Measurements from ENCODE around the gene KLHL41. TPM values are rescaled to one million over a fixed set of nuclear protein-coding genes. Genes with fewer than 3 reads are reported as not detected.

Gene KLHL41
- total RNA-seq: 0.30 and 0.34 TPM in 2 replicates

GRCh38 chr2:169509298-169509885 lies at the start of gene KLHL41:
Gene KLHL41, plus strand, starts transcription at chr2:169509702. Its CDS starts 77 bp downstream, at chr2:169509779.

GRCh38 chr2:169479257-169480078 lies 30.0 kb upstream of the KLHL41 start, which contains the start of gene BBS5:
Gene BBS5, plus strand, starts transcription at chr2:169479494. Its CDS starts 60 bp downstream, at chr2:169479554.

GRCh38 chr2:169573160-169573973 lies 63.9 kb downstream of the KLHL41 start, which contains the start of gene FASTKD1:
Gene FASTKD1, minus strand, starts transcription at chr2:169573865. Its CDS starts 1,836 bp downstream, at chr2:169572029.

Other genes starting within 250 kb of the KLHL41 start
- gene LRP2, start 147.2 kb upstream of the KLHL41 start, total RNA-seq: not detected in 2 replicates
- 4.4 and 4.6 TPM in 2 replicates for gene BBS5, start 30.2 kb upstream of the KLHL41 start, total RNA-seq
- 10.3 and 13.4 TPM in 2 replicates for gene FASTKD1, start 64.2 kb downstream of the KLHL41 start, total RNA-seq
- 11.6 and 12.9 TPM in 2 replicates for gene PPIG, start 74.6 kb downstream of the KLHL41 start, total RNA-seq
- gene CFAP210, start 184.7 kb downstream of the KLHL41 start, total RNA-seq: not detected in 2 replicates
- 0.45 and 1.7 TPM in 2 replicates for gene PHOSPHO2, start 184.8 kb downstream of the KLHL41 start, total RNA-seq
- gene KLHL23, start 224.1 kb downstream of the KLHL41 start, total RNA-seq: 4.8 and 4.9 TPM in 2 replicates